CD4-positive, alpha-beta T cell treated with Interleukin-6 for 4 hours (primary cell): ENCODE data around the gene LETM1.
A peak's percentile ranks its signal among the peaks of the same experiment; 100 is the strongest.

Experiments
- DNase-seq: peaks from one replicate; pipeline ENCODE4 v3.0.0-alpha.2; 2020; ENCODE audit warnings: mixed read lengths

Gene LETM1

DNA sequence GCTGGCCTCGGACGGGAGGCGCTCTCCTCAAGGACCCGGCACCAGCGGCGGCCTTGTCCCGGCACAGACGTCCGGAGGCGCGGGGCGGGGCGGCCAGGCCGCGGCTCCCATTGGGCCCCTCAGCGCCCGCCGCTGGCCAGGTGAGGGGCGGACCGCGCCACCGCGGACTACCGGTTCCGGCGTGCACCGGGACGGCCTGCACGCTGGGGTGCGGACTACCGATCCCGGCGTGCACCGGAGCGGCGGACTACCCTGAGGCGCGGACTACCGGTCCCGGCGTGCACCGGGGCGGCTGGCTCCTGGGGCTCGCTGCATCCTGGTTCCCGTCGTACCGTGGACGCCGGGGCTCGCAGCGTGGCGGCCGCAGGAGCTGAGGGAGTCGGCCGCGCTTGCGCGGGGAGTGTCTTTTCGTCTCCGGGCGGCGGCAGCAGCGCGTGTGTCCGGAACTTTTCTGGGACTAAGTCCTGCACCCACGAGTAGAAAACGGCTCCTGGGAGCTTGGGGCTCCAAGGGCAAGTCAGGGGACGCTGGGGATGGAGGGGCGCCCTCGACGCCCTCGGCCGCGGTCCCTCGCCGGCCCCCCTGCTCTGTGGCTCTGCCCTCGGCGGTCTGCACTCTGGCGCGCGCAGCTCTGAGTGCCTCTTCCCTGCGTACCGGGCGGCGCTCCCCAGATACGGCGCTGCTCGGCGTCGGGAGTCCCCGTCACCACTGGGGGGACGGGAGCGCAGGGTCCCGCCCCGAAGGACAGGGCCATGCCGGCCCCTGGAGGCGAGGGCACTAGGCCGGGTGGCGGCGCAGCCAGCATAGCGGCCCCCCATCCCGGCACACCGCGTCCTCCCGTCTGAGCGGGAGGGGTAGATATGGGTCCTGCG lies at the start of gene LETM1:
LETM1 (minus strand) TSS at position 86 of the 872 bp plus-strand sequence. CDS start 206 bp downstream, outside the sequence.
- DNase-seq: peak; percentile 96

DNA sequence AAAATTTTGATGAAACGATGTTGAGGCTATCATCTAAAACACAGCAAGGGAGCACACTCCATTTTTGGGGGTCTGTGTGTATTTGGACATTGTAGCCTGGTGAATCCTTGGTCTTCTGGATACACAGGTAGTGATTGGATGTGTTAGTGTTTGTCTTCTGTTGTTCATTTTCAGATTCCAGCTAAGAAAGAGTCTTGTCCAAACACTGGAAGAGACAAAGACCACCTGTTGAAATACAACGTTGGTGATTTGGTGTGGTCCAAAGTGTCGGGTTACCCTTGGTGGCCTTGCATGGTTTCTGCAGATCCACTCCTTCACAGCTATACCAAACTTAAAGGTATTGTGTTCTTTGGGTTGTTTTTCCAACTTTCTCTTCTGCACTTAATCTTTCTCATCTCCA lies 48.1 kb upstream of the LETM1 start:
- DNase-seq: no peak

DNA sequence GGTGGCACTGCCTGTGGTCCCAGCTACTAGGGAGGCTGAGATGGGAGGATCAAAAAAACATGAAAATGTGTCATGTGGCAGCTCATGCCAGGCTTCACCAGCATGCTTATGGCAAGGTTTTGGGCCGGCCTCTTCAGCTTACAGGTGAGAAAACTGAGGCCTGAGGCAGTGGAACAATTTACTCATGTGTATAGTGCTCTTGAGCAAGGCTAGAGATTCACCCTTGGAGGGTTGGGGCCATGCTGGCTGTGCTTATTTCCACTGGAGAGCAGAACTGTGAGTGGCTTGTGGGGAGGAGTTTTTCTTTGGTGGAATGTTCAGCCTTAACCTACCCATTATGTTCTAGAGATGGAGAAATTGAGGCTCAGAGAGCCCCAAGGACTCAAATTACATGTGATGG lies 47.1 kb upstream of the LETM1 start:
- no peak for DNase-seq

DNA sequence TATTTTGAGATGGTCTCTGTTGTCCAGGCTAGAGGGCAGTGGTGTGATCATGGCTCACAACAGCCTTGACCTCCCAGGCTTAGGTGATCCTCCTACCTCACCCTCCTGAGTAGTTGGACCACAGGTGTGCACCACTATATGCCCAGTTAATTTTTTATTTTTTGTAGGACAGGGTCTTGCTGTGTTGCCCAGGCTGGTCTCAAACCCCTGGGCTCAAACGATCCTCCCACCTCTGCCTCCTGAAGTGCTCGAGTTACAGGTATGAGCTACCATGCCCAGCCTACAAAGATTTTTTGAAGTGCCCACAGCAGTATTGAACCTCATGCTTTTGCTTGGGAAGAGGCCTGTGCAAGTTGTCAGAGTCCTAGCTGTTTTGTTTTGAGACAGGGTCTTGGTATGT lies 46.3 kb upstream of the LETM1 start:
- DNase-seq: no peak

DNA sequence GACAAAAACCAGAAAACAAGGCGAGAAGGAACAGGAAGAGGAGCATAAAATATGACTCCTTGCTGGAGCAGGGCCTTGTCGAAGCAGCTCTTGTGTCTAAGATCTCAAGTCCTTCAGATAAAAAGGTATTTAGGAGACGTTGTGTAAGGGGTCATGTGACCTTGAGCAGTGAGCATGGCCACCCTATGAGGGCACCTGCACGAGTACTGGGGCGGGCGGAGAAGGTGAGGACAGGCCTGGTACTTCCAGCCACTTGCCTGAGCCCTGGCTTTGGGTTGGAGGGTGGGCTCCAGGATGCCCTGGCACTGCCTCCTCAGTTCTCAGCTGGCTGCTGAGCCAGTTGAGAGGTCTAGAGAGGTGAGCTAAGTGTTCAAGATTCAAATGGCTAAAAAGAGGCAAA lies 45.2 kb upstream of the LETM1 start:
- no peak for DNase-seq

DNA sequence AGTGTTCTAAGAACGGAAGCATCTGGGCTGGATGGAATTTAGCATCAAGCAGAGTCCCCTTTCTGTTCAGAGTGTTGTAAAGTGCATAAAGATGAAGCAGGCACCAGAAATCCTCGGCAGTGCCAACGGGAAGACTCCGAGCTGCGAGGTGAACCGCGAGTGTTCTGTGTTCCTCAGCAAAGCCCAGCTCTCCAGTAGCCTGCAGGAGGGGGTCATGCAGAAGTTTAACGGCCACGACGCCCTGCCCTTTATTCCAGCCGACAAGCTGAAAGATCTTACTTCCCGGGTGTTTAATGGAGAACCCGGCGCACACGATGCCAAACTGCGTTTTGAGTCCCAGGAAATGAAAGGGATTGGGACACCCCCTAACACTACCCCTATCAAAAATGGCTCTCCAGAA lies 44.7 kb upstream of the LETM1 start:
- no peak for DNase-seq

DNA sequence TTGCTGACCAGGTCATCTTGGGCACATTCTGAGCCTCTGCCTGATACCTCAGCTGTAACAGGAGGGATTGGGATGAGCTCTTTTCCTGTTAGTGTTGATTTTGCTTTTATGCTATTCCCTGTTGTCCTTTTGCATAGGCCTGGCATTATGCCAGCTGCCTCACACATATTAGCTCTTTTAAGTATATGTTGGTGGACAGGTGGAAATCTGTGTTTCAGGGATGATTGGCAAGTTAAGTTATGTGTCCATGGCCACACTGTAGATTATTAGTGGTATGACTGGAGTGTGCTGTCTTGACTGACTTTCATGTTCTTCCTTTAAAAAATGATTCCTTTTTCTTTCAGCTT lies 44.1 kb upstream of the LETM1 start:
- DNase-seq: no peak

DNA sequence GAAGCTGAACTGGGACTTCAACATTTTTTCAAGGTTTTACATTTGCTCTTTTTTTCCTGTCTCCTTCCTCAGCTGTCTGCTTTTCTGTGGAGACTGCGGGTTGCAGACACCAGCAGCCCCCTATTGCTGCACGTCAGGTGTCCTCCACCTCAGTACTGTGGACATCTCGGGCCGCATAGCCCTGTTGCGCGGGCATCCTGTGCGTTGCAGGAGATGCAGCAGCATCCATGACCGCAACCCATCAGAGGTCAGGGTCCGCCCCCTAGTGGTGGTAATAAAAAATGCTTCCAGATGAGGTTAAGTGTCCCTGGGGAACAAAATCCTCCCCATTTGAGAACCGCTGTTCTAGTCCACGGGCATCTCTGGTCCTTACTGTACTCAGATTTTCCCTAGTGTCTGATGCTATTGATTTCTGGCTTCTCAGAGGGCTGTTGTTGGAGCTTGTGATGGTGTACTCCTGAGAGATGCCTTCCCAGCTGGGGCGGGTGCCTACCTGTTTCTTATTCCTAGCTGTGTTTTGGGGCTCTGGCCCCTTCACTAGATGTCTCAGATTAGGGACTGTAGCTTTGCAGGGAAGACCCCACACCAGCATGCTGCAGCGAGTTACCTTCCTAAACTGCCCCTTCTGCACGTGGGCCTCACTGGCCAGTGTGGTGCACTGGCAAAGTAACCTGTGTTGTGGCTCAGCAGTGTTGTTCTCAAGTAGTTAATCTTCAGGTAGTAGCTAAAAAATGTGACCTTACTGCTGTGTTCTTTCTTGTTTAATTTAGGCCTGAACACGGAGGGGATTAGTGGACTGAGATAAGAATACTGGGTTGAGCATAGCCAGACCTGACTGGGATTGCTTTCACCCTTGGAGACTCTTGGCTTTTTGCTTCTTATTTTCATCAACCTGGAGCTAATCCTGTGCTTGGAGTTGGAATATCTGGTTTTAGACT lies 43.5 kb upstream of the LETM1 start:
- DNase-seq: peak; percentile 80

DNA sequence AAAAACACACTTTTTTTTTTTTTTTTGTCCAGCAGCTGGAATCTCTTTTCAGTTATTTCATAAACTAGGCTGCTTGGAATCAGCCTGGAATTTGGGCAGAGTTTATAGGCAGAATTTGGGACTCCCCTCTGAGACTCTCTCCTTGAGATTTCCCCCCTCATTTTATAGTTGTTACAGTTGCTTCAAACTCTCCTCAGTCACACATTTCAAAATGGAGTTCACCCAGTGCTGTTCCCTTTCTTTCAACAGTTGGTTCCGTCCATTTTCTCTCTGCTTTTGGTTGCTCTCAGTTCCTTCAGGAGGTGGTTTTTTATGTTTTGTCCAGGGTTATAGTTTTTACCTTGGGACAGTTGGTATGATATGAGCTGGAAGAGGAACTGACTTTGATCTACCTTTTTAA lies 42.7 kb upstream of the LETM1 start:
- DNase-seq: no peak

DNA sequence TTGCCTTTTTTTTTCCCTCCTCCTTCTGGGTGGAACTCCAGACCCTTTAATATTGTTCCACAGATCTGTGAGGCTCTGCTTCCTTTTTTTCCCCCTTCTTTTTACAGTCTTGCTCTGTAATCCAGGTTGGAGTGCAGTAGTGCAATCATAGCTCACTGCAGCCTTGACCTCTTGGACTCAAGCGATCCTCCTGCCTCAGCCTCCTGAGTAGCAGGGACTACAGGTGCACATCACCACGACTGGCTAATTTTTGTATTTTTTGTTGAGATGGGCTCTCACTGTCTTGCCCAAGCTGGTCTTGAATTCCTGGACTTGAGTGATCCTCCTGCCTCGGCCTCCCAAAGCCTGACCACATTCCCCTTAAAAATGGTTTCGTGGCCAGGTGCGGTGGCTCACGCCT lies 42.1 kb upstream of the LETM1 start:
- DNase-seq: no peak

DNA sequence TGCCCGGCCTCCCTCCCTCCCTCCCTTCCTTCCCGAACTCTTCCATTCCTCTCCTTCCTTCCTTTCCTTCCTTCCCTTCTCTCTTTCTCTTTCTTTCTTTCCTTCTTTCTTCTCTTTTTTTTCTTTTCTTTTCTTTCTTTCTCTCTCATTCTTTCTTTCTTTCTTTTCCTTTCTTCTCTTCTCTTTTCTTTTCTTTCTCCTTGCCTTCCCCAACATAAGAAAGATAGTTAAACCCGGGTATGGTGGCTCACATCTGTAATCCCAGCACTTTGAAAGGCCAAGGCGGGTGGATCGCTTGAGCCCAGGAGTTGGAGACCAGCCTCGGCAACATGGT lies 40.7 kb upstream of the LETM1 start:
- no peak for DNase-seq

DNA sequence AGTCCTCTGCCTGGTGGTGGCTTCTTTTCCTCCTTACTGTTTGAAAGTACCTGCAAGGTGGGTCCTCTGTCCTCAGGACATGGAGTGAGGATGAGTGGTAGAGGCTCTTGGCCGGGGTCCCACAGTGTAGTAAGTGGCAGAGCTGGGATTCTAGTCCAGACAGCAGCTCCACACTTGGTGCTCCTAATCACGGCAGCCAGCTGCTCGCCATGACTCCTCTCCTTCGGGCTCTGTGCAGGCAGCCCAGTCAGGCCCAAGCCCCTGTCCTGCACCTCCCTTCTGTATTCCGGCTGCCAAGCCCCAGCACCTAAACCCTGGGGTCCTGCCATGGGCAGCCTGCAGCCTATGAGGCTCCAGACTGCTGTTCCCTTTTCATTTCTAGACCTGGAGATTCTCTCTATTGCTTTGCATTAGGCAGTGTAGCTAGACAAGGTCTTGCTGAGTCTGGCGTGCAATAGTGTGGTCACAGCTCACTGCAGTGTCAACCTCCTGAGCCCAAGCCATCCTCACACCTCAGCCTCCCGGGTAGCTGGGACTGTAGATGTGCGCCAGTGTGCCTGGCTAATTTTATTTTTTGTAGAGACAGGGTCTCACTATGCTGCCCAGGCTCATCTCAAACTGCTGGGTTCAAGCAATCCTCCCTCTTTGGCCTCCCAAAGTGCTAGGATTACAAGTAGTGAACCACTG lies 40.2 kb upstream of the LETM1 start:
- DNase-seq: no peak

DNA sequence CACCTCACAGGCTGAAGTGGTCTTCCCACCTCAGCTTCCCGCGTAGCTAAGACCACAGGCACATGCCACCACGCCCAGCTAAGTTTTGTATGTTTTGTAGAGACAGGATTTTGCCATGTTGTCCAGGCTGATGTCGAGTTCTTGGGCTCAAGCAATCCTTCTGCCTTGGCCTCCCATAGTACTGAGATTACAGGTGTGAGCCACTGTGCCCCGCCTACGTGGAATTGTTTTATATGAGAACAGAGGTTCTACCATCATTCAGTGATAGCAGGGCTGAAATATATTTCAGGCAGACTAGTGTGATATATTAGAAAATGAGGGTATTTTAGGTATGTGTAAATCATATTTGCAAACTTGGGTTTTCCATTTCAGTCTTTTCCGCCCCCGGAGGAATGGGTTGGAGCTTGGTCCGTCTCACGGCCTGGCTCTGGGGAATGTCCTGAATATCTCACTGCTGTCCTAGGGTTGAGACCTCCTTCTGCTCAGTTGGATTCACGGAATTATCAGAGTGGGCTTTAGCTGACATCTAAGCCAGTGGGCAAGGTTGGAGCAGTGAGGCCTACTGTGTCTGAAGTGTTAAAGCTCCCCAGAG lies 35.1 kb upstream of the LETM1 start:
- no peak for DNase-seq

DNA sequence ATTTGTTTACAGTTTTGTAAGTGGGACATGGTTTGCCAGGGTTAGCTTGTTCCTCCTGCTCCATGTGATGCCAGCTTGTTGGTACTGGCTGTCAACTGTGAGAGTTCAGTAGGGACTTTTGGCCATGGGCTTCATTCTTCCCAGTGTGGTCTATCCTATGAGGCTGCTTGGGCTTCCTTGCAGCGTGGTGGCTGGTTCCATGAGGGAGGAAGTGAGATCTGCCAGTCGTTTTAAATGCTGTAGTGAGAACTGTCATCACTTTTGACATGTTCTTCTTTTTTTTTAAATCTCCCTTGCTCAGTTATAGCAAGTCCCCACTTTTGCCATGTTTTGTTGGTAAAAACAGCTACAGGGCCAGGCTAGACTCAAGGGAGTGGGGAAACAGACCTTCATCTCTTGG lies 31.1 kb upstream of the LETM1 start:
- no peak for DNase-seq

DNA sequence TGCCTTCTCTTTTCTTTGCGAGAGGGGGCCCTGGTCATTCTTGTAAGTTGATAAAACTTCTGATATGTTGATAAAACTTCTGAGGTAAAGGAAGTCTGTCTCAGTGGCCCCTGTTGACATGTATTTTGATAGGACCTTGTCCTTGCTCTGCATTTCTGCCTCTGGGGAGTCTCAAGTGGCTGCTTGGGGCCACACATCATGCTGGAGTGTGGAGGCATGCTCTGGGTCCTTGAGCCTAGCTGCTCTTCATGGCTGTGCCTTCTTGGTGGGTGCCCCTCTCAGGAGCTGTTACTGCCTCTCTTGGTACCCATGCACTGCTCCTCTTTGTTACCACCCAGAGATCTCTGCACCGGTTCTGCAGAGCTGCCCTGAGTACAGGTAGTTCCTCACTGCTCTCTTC lies 29.5 kb upstream of the LETM1 start:
- DNase-seq: no peak

DNA sequence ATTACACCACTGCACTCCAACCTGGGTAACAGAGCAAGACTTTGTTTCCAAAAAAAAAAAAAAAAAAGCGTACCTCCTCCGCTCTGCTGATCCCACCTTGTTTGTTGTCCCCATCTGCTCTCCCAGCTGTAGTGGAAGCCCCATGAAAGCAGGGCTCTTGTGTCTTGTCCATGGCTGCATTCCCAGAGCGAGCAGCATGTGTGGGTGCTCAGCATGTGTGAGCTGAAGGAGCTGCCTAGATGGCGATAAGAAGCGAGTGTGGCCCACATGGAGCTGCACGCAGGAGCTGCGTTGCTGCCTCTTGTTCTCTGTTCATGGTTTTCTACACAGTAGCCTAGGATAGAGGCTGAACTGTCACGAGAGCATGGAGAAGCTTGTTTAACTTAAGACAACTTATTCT lies 27.6 kb upstream of the LETM1 start:
- DNase-seq: no peak

DNA sequence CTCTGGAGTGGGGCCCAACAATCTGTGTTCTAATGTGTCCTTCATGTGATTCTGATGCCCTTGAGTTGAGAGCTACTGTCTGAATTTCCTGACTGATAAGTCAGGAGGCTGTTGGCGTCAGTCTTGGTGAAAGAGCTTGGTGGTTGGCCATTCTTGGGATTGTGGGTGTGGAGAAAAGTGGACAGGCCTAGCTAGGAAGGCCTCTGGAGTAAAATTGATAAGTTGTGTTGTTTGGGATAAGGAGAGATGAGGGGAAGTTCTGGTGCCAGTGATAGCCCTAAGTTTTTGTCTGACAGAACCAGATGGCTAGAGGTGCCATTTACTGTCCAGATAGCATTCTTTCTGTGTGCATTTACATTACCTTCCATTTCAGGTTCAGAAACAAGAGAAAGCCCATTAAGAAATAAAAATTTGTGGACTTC lies 26.9 kb upstream of the LETM1 start:
- DNase-seq: no peak

DNA sequence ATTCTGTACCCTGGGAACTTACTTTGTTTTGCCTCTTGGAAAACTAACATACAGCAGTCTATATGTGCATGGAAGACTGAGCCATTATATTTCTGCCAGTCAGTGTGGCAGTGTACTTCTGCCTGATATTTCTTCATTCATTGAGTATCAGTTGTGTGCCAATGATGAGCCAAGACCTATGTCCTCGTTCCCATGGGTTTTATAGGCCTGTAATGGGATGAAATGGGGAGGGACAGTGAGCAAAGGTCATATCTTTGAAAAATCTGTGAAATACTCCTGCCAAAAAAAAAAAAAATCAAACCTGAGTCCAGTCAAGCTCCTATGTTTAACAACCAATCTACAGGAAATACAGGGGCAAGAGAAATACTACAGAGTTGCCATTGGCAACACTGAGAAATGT lies 24.4 kb upstream of the LETM1 start:
- no peak for DNase-seq

DNA sequence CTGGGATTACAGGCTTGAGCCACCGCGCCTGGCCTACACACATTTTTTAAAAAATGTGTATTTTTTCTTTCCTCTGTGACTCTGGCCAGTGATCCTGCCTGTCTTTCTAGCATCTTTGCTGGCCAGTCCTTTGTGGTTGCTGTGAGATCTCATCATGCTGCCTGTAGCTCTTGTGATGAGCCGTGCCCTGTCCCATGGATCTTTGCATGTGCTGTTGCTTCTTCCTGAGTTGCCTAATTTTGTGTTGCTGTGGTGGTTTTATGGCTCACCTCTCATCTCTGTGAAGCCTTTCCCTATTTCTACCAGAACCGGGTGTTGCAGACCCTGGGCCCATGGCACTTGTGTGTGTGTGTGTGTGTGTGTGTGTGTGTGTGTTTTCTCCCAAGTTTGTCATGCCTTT lies 23.5 kb upstream of the LETM1 start:
- no peak for DNase-seq

DNA sequence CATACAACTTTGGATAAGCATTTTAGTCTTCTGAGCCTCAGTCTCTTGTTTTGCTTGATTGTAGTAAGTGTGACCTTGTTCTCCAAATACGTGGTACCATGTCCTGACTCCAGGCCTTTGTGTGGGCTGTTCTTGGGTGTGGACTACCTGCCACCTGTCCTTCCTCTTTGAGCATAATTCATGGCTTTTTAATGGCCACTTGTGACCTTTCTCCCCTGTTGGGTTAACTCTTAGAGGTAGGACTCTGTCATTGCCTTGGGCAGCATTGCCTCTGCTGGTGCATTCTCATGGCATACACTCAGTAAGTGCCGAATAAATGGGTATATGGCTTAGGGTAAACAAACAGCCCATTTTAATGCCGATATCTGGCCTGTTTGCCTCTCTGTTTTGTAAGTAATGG lies 18.2 kb upstream of the LETM1 start:
- DNase-seq: no peak

DNA sequence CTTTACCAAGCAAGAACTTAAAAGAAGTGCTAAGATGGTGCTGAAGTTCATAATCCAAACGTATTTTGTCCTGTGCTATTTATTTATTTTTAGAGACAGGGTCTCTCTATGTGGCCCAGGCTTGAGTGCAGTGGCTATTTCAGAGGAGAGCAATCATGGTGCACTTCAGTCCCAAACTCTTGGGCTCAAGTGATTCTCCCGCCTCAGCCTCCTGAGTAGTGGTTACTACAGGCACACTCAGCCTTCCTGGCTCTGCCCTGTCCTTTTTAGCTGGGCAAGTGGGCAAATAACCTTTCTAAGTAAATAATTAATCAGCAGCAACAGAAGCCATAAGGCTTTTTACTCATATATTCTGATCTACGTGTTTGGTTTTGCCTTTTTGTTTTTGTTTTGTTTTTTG lies 17.8 kb upstream of the LETM1 start:
- no peak for DNase-seq

DNA sequence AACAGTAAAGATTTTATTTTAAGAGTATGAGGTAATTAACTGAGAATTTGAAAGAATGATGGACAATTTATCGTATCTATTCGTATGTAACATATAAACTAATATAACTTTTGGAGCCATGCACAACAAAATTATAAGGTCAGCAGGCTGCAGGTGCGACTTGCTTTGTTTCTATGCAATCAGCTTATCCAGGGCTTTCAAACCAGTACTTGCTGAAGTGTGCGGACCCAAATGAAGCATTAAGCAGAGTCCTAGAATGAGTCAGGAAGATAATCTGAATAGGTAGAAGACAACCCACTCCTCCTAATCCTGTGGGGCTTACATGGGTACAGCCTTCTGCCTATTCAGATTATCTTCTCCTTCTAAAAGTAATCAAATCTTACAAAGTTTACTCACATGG lies 17.3 kb upstream of the LETM1 start:
- DNase-seq: no peak

DNA sequence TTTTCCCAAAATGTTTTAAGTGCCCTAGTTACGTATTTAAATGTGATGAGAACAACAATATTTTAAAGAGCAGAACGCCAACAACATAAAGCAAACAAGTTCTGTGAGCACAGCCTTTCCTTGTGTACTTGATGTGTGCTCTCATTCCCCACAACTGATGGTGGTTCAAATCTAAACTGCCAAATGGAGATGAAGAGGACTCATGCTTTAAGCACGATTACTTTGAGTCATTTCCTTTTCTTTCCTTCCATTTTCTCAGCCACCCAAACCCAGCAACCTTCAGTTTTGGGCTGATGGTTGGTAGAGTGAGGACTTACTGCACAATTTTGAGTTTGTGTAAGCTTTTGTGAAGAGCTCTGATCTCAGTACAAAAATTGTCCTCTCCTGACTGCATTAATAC lies 16.9 kb upstream of the LETM1 start:
- DNase-seq: peak; percentile 21
